Trophoblast cell (in vitro differentiated cells and primary cell): ENCODE data around the gene SMG9.

Experiments
- DNase-seq, 2 donors: peaks; one replicate each; pipeline ENCODE4 v3.0.0-alpha.2; 2016
- H2AFZ ChIP-seq: 2 replicates; pipeline ENCODE4 v1.6.1; 2013; ENCODE audit warnings: low read length, moderate library complexity, mild to moderate bottlenecking; ENCODE audit not compliant: insufficient read depth, poor library complexity
- H2AK5ac ChIP-seq: 2 replicates; pipeline ENCODE4 v1.6.1; 2013; ENCODE audit warnings: mild to moderate bottlenecking, low read length
- H2BK120ac ChIP-seq: 2 replicates; pipeline ENCODE4 v1.6.1; 2013; ENCODE audit warnings: low read length, mild to moderate bottlenecking, moderate library complexity; ENCODE audit not compliant: insufficient read depth, poor library complexity
- H2BK12ac ChIP-seq: 2 replicates; pipeline ENCODE4 v1.6.1; 2013; ENCODE audit warnings: mild to moderate bottlenecking, low read length, moderate library complexity
- H2BK5ac ChIP-seq: 2 replicates; pipeline ENCODE4 v1.6.1; 2013; ENCODE audit warnings: low read length, low read depth, moderate library complexity, mild to moderate bottlenecking; ENCODE audit not compliant: poor library complexity
- H3K14ac ChIP-seq: 2 replicates; pipeline ENCODE4 v1.6.1; 2013; ENCODE audit warnings: mild to moderate bottlenecking, low read length
- H3K18ac ChIP-seq: 2 replicates; pipeline ENCODE4 v1.6.1; 2013; ENCODE audit warnings: mild to moderate bottlenecking, low read length
- H3K23ac ChIP-seq: 2 replicates; pipeline ENCODE4 v1.6.1; 2013; ENCODE audit warnings: low read length
- H3K27ac ChIP-seq: 2 replicates; pipeline ENCODE4 v1.5.1; 2013; ENCODE audit warnings: low read depth, mild to moderate bottlenecking, inconsistent platforms, low read length, moderate library complexity
- H3K27me3 ChIP-seq: 2 replicates; pipeline ENCODE4 v1.6.1; 2013; ENCODE audit warnings: inconsistent platforms, mild to moderate bottlenecking, low read length, moderate library complexity; ENCODE audit not compliant: insufficient read depth
- H3K36me3 ChIP-seq, 2 experiments: 1 replicate in 1 of 2; 2 replicates in 1 of 2; pipeline ENCODE4 v1.6.1; 2013; ENCODE audit warnings: low read length in 2 of 2, mild to moderate bottlenecking in 2 of 2, moderate library complexity in 1 of 2; ENCODE audit not compliant: insufficient read depth in 2 of 2, control insufficient read depth in 1 of 2
- H3K4ac ChIP-seq: 2 replicates; pipeline ENCODE4 v1.6.1; 2013; ENCODE audit warnings: low read depth, mild to moderate bottlenecking, low read length, moderate library complexity
- H3K4me1 ChIP-seq, 2 experiments: 1 replicate in 1 of 2; 2 replicates in 1 of 2; pipeline ENCODE4 v1.6.1; 2013; ENCODE audit warnings: low read length in 2 of 2, mild to moderate bottlenecking in 2 of 2, moderate library complexity in 1 of 2; ENCODE audit not compliant: insufficient read depth in 2 of 2, control insufficient read depth in 1 of 2
- H3K4me2 ChIP-seq: 2 replicates; pipeline ENCODE4 v1.6.1; 2013; ENCODE audit warnings: inconsistent platforms, mild to moderate bottlenecking, low read length, moderate library complexity
- H3K4me3 ChIP-seq: 2 replicates; pipeline ENCODE4 v1.5.1; 2013; ENCODE audit warnings: mild to moderate bottlenecking, low read depth, low read length, inconsistent platforms
- H3K79me1 ChIP-seq: one replicate; pipeline ENCODE4 v1.6.1; 2013; ENCODE audit warnings: low read length
- H3K79me2 ChIP-seq: 2 replicates; pipeline ENCODE4 v1.6.1; 2013; ENCODE audit warnings: low read length, mild to moderate bottlenecking; ENCODE audit not compliant: control insufficient read depth, insufficient read depth, poor library complexity
- H3K9ac ChIP-seq: 2 replicates; pipeline ENCODE4 v1.6.1; 2013; ENCODE audit warnings: mild to moderate bottlenecking, low read length
- H3K9me3 ChIP-seq: 2 replicates; pipeline ENCODE4 v1.6.1; 2013; ENCODE audit warnings: low read depth, mild to moderate bottlenecking, control low read depth, inconsistent platforms, low read length; ENCODE audit not compliant: insufficient read depth
- H4K12ac ChIP-seq: 2 replicates; pipeline ENCODE4 v1.6.1; 2013; ENCODE audit warnings: low read depth, mild to moderate bottlenecking, low read length, moderate library complexity
- H4K8ac ChIP-seq: 2 replicates; pipeline ENCODE4 v1.6.1; 2013; ENCODE audit warnings: low read depth, mild to moderate bottlenecking, low read length, moderate library complexity
- H4K91ac ChIP-seq: one replicate; pipeline ENCODE4 v1.6.1; 2013; ENCODE audit warnings: low read depth, mild to moderate bottlenecking, low read length, moderate library complexity
- WGBS: extraction: QIAGEN DNeasy Blood & Tissue Kit; methylation state at CpG from one replicate; pipeline ENCODE4 v1.1.7; 2013; ENCODE audit warnings: missing lambda C conversion rate; ENCODE audit not compliant: insufficient read length, insufficient coverage; ENCODE audit errors: extremely low coverage; 5-methylcytosine and 5-hydroxymethylcytosine counted together

SMG9 gene

DNA sequence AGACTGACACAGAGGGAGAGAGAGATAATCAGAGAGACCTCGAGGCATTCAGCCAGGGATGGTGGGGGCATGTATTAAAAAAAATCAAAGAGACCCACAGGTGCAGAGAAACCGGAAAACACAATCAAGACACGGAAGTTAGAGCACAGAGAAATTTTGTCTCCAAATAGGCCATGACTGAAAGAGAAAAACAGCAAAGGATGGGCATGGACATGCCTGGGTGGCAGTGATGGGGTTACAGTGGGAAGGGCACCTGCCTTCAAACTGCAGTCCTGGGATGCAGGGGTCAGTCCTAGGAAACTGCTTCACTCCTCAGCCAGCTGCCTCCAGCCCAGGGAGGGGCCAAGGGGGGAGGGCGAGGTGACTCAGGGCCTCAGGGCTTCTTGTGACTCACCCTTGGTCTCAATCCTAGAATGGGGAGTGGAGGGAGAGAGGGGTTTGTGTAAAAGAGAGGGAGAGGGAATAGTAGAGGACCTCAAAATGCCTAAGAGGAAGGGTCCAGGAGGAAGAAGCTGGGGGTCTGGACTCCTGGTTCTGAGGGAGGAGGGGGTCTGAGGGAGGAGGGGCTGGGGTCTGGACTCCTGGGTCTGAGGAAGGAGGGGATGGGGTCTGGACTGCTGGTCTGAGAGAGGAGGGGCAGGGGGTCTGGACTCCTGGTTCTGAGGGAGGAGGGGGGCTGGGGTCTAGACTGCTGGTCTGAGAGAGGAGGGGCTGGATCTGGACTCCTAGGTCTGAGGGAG lies 29.6 kb upstream of the SMG9 start:
- DNase-seq = peak; percentile 81 to 84
- peak overlapping the region; percentile 37 for H2AFZ ChIP-seq
- H3K4me1 ChIP-seq = peaks cover 22 to 31% of the 10 kb centered on the region in 2 experiments
- H3K27ac ChIP-seq = peak overlapping the region; percentile 92
- H3K14ac ChIP-seq = peak overlapping the region; percentile 79
- peak overlapping the region; percentile 88 for H2AK5ac ChIP-seq
- peak overlapping the region; percentile 92 for H2BK5ac ChIP-seq
- H3K4me3 ChIP-seq = no peak overlapping the region
- peak overlapping the region; percentile 88 for H4K8ac ChIP-seq
- H3K36me3 ChIP-seq = no peaks in the 10 kb centered on the region
- peaks cover 34% of the 10 kb centered on the region for H3K79me1 ChIP-seq
- no peak overlapping the region for H3K4me2 ChIP-seq
- no CpG with 5 or more reads among the region's 4 CpGs for WGBS
- H3K23ac ChIP-seq = no peak overlapping the region
- no peaks in the 10 kb centered on the region for H3K27me3 ChIP-seq
- H2BK12ac ChIP-seq = peak overlapping the region; percentile 68
- peak overlapping the region; percentile 54 for H3K4ac ChIP-seq
- peaks cover 10% of the 10 kb centered on the region for H3K9me3 ChIP-seq
- H3K79me2 ChIP-seq = no peaks in the 10 kb centered on the region
- H4K12ac ChIP-seq = peak overlapping the region; percentile 72
- H2BK120ac ChIP-seq = peak overlapping the region; percentile 93
- H3K9ac ChIP-seq = no peak overlapping the region
- H3K18ac ChIP-seq = peak overlapping the region; percentile 58
- peak overlapping the region; percentile 93 for H4K91ac ChIP-seq

DNA sequence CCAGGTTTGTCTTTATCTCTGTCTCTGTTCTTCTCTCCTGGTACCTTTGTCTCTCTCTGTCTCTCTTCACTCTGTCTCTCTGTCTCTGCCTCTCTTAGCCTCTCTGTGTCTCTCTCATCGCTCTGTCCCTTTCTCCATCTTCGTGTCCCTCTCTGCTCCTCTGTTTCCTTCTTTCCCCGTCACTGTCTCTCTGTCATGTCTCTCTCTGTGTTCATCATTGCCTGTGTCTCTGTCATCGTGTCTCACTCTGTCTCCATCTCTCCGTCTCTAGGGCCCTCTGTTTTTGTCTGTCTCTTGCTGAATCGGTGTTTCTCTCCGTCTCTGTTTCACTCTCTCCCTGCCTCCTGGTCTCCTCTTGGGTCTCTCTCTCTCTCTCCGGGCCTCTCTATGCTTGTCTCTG lies 28.9 kb upstream of the SMG9 start:
- Histone ChIP-seq H2BK12ac (peak overlapping the region; percentile 19), H3K9me3 (peaks cover 10% of the 10 kb centered on the region), H4K12ac (no peak overlapping the region), H3K4me2 (no peak overlapping the region), H4K8ac (peak overlapping the region; percentile 54), H3K27ac (no peak overlapping the region), H3K36me3 (no peaks in the 10 kb centered on the region), H3K9ac (no peak overlapping the region), H2AFZ (no peak overlapping the region), H4K91ac (peak overlapping the region; percentile 79), H2BK5ac (peak overlapping the region; percentile 32), H3K4me3 (no peak overlapping the region), H2AK5ac (peak overlapping the region; percentile 88), H3K4ac (peak overlapping the region; percentile 12), H3K27me3 (no peaks in the 10 kb centered on the region), H3K79me1 (peaks cover 38% of the 10 kb centered on the region), H3K79me2 (peaks cover 2% of the 10 kb centered on the region), H2BK120ac (peak overlapping the region; percentile 75), H3K23ac (no peak overlapping the region), H3K18ac (no peak overlapping the region), H3K4me1 (peaks cover 30 to 36% of the 10 kb centered on the region in 2 experiments), H3K14ac (peak overlapping the region; percentile 55)
- DNase-seq = no peak
- no CpG with 5 or more reads among the region's 8 CpGs for WGBS

DNA sequence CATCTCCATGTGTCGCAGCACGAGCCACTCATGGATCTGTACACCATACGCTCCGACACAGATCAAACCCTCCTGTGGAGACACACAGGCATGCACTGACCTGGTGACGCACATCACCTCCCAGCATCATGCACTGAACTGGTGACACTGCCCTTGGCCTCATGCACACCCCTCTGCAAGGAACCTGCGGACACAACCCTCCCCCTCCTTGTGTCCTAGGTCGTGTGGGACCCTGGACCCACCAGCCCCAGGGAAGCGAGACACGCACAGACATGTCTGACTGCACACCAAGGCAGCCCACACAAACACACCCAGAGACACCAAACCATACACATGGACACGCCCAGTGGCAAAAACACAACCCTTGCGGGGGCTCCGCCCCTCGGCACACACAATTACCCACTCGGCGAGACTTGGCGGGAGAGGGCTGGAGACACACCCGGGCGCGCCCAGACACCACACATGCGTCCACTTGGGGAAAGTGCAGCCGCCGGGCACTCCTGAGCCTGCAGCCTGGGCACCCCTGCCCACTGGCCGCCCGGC lies 28.0 kb upstream of the SMG9 start:
- Histone ChIP-seq H3K23ac (peak overlapping the region; percentile 71), H3K18ac (peak overlapping the region; percentile 79), H2BK120ac (peak overlapping the region; percentile 50), H3K4me2 (no peak overlapping the region), H3K27me3 (no peaks in the 10 kb centered on the region), H3K14ac (peak overlapping the region; percentile 62), H3K36me3 (no peaks in the 10 kb centered on the region), H4K12ac (no peak overlapping the region), H2AFZ (no peak overlapping the region), H2BK5ac (peak overlapping the region; percentile 20), H3K4ac (no peak overlapping the region), H3K79me2 (peaks cover 2% of the 10 kb centered on the region), H3K27ac (no peak overlapping the region), H3K4me3 (no peak overlapping the region), H3K4me1 (peaks cover 34 to 36% of the 10 kb centered on the region in 2 experiments), H3K9ac (no peak overlapping the region), H3K79me1 (peaks cover 38% of the 10 kb centered on the region), H3K9me3 (peaks cover 10% of the 10 kb centered on the region), H2AK5ac (peak overlapping the region; percentile 20), H4K8ac (no peak overlapping the region), H2BK12ac (peak overlapping the region; percentile 79), H4K91ac (peak overlapping the region; percentile 77)
- WGBS = no CpG with 5 or more reads among the region's 24 CpGs
- peak in 1 of 2 donors; percentile 23 for DNase-seq

DNA sequence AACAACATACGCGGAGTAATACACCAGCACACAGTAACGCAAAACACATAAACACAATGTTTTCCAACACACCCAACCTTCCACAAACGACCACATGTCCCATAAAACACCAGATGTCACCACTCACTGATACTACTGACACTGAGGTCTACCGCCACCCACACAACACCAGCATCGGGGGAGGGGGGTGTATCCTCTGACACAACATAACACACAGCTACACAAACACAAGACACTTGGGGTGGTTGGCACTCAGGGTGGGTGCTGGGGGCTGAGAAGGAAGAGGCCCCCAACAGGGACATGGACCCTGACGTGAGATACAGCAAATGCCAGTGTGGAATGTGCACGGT lies 27.5 kb upstream of the SMG9 start:
- peaks cover 36 to 39% of the 10 kb centered on the region in 2 experiments for H3K4me1 ChIP-seq
- no peak overlapping the region for H3K18ac ChIP-seq
- no peaks in the 10 kb centered on the region for H3K27me3 ChIP-seq
- no peak overlapping the region for H3K4ac ChIP-seq
- H2AFZ ChIP-seq = no peak overlapping the region
- no peak overlapping the region for H3K23ac ChIP-seq
- H4K8ac ChIP-seq = no peak overlapping the region
- no peak overlapping the region for H4K12ac ChIP-seq
- DNase-seq = no peak
- H4K91ac ChIP-seq = peak overlapping the region; percentile 77
- H3K36me3 ChIP-seq = no peaks in the 10 kb centered on the region
- H3K4me3 ChIP-seq = no peak overlapping the region
- H3K9me3 ChIP-seq = peaks cover 10% of the 10 kb centered on the region
- peaks cover 38% of the 10 kb centered on the region for H3K79me1 ChIP-seq
- H3K9ac ChIP-seq = no peak overlapping the region
- H2BK12ac ChIP-seq = peak overlapping the region; percentile 0
- H3K4me2 ChIP-seq = no peak overlapping the region
- peak overlapping the region; percentile 34 for H2BK120ac ChIP-seq
- 100% methylated on average over 1 of the region's 8 CpGs for WGBS
- no peak overlapping the region for H3K27ac ChIP-seq
- no peak overlapping the region for H3K14ac ChIP-seq
- peaks cover 2% of the 10 kb centered on the region for H3K79me2 ChIP-seq
- no peak overlapping the region for H2BK5ac ChIP-seq
- peak overlapping the region; percentile 4 for H2AK5ac ChIP-seq
